Stimulated activated CD4-positive, alpha-beta T cell treated with anti-CD3 and anti-CD28 coated beads, TNF-alpha, amount 100 ng/mL, for 4 hours (primary cell): Measurements from ENCODE around the gene RAE1.

Experiments used
- DNase-seq, 3 experiments: peaks; one replicate each; pipeline ENCODE4 v3.0.0-alpha.2; 2020; ENCODE audit warnings: low read depth in 3 of 3

RAE1 gene

GRCh38 chr20:57351042-57351783, at the start of gene RAE1:
TSS of gene RAE1 (plus strand) at chr20:57351255. CDS start at chr20:57354039, 2,784 bp downstream.
- DNase-seq: peak; percentile 70 to 81 (median 74)

DNA sequence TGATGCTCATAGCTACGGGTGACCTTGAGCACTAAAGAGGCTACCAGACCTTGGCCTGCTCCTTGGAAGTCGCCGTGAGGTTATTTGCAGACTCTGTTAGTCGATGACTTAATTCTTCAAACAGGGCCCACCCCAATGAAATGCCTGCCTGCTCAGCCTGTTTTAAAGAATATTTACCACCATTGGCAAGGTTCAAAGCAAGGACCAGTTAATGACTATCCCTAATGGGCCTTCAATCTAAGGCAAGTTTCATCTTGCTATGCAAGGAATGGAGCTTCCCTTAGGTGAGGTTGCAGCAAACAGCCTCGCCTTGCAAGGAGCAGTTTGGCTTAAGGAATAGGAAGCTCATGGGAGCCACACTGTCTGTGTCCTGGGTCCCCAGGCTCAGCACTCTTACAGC, 44.3 kb upstream of the RAE1 start:
- no peak for DNase-seq

- no peak for DNase-seq
These were observed 42.4 kb upstream of the RAE1 start for GRCh38 chr20:57308451-57309271.

DNA sequence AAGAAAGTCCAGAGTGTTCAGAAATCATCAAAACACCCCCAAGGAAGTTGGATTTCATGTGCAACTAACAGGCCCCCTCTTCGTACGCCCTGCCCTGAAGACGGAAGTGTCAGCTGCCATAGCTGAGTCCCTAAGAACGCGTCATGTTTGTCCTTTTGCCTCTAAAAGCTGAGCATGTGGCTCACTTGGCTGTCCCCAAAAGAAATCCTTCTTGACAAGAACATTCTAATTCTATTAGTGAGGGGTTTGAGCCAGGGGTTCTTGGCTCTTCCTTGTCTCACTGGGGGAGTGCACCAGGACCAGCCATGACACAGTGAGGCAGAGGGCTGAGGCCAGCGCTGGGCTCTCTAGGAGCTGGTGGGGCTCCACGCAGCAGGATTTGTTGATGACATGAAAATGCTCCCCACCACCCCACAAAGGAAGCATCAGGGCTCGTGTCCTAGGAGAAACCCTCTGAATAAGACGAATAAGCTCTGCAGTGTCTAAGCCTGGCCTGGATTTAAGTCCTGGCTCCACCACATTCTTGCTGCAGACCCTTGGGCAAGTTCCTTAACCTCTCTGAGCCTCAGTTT, 41.4 kb upstream of the RAE1 start:
- DNase-seq: no peak

GRCh38 chr20:57310821-57311514, 40.1 kb upstream of the RAE1 start:
- no peak for DNase-seq

DNA sequence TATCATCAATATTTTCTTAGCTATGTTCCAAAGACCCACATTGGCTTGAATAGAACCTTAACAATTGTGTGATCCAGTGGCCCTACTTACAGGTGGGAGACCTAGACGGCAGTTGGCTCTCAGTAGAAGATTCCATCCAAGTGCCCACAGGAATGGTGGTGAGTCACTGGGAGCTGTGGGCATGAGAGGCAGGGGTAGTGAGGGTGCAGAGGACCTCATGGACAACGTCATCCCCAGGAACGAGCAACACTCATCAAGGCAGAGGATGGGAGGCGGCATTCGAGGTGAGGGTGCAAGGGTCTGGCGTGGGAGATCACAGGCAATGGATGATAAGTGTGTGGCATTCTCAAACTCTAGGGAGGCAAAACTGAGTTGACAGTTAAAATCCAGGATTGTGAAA, 38.9 kb upstream of the RAE1 start:
- no peak for DNase-seq

GRCh38 chr20:57313230-57313629, 37.8 kb upstream of the RAE1 start:
- no peak for DNase-seq

GRCh38 chr20:57313951-57314350, 37.1 kb upstream of the RAE1 start:
- DNase-seq: no peak

DNA sequence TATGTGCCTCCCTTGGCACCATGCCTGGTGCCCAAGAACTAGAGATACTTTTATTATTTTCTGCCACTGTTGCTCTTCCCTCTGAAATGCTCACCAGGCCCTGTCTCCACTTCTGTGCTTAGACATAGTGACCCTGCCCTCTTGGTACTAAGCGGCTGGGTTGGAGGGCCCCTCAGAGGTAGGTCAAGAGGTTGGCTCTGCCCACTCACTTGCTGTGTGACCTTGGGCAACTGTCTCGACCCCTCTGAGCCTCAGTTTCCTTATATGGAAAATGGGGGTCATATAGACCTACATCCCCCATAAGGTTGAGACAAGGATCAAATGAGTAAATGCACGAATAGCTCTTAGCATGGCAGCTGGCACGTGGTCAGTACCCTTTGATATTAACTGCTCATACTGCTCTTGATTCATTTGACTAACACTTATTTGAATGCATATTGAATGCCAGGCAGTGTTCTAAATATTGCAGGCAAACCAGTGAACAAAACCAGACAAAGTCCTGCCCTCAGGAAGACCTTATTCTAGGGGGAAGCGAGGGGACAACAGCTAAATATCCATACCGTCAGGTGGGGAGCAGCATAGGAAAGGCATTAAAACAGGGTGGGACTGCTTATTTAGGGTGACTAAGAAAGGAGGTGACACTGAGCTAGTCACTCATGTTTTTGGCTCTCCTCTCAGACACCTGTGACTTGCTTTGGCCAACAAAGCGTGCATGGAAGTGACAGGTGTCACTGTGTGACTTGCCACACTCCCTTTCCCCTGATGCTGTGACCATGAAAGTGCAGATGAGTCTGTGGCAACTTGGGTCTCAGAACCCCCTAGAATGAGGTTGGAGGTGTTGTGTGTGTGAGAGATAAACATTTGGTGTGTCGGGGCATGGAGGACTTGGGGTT, 35.7 kb upstream of the RAE1 start:
- no peak for DNase-seq

GRCh38 chr20:57315976-57316480, 35.0 kb upstream of the RAE1 start:
- no peak for DNase-seq

- no peak for DNase-seq
These were observed 34.3 kb upstream of the RAE1 start for GRCh38 chr20:57316795-57317201.

DNA sequence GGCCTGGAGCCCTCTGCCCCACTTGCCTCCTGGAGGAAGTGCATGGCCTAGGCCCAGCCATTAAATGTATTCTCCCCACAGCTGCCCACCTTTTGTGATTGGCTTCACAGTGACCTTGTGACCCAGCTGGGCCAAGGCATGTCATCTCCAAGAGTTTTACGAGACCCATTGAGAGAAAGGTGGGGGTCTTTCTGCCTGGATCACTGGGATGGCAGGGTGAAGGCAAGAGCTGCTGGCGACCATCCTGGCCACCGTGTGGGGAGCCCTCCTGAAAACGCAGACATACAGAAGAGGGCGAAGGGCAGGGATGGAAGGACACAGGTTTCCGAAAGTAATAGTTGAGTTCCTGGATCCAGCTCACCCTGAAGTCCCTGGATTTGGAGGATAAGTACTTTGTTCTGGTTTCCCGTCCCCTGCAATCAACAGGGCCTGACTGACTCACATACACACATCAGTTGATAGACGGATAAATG, 33.7 kb upstream of the RAE1 start:
- DNase-seq: no peak

DNA sequence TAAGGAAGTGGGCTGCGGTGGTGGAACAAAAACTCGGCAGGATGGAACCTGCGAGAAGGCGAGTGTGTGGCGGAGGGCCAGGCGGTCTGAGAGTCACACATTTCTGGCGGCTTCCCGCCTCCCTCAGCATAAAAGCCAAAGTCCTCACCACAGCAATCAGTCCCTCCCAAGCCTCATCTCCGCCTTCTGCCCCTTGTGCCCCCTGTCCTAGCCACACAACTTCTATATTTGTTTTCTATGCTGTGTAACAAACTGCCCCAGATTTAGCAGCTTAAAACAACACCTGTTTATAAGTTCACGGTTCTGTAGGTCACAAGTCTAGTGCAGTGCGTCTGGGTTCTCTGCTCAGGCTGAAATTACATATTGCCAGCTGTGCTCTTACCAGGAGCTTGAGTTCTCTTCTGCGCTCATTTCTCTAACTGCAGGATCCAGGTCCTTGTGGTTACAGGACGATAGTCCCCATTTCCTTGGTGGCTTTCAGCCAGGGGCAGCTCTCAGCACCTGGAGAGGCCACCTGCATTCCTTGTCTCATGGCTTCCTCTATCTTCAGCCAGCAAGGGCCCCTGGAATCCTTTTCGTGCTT, 33.2 kb upstream of the RAE1 start:
- DNase-seq: no peak

GRCh38 chr20:57319584-57319983, 31.5 kb upstream of the RAE1 start:
- DNase-seq: no peak

GRCh38 chr20:57320358-57320757, 30.7 kb upstream of the RAE1 start:
- no peak for DNase-seq

DNA sequence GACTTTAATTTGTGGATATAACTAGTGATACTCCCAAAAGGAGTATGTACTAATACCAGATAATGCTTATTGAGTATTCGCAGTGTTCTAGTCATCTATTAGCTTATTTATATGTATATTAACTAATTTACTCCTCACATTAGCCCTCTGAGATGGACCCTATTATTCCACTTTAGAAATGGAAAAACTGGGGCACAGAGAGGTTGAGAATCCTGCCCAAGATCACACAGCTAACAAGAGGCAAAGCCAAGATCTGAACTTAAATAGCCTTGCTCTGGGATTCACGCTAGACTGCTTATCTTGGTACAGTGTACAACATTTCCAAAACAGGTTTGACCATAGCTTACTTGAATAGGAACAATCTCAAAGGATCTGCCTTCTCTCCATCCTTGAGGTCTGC, 29.9 kb upstream of the RAE1 start:
- no peak for DNase-seq

- no peak for DNase-seq
These were observed 28.6 kb upstream of the RAE1 start for GRCh38 chr20:57322476-57322875.

- DNase-seq: no peak
These were observed 28.0 kb upstream of the RAE1 start for GRCh38 chr20:57323034-57323433.

DNA sequence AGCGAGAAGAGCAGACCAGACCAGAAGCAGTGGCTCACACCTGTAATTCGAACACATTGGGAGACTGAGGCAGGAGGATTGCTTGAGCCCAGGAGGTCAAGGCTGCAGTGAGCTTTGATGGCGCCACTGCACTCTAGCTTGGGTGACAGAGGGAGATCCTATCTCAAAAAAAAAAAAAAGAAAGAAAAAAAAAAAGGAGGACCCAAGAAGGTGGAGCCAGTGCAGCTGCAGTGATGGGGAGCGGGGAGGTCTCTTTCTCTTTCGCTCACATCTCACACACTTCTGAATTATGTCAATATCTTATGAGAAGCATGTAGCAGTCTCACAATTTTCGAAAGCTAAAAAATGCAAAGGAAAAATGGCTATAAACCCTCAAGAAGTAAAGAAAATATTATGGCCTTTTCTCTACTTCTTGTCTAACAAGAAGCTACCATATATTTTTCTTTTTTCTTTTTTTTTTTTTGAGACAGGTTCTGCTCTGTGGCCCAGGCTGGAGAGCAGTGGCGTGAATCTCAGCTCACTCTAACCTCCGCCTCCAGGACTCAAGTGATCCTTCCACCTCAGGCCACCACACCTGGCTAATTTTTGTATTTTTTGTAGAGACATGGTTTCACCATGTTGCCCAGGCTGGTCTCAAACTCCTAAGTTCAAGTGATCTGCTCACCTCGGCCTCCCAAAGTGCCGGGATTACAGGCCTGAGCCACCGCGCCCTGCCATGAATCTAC, 25.3 kb upstream of the RAE1 start:
- DNase-seq: no peak
